ENCODE measurements around the gene HACD2.
"Not testable (repeated sequence)": the region's sequence is repeated elsewhere in the genome, so short reads cannot be mapped to it uniquely, and the experiment has no call there.

HACD2 gene

GRCh38 chr3:123611082-123611481 is 26.2 kb upstream of the HACD2 start:
- DNase-seq = no peak

GRCh38 chr3:123610331-123610730 is 25.5 kb upstream of the HACD2 start:
- DNase-seq = no peak

GRCh38 chr3:123609063-123609462 is 24.2 kb upstream of the HACD2 start:
- no peak for DNase-seq

GRCh38 chr3:123608263-123608937 is 23.5 kb upstream of the HACD2 start:
- DNase-seq = no peak

GRCh38 chr3:123606527-123606926 is 21.7 kb upstream of the HACD2 start:
- DNase-seq = no peak

- no peak for DNase-seq
Observed at GRCh38 chr3:123605789-123606234, 21.0 kb upstream of the HACD2 start.

- not testable (repeated sequence) for DNase-seq
Observed at GRCh38 chr3:123603153-123603552, 18.3 kb upstream of the HACD2 start.

- DNase-seq = no peak
Observed at GRCh38 chr3:123602325-123602724, 17.5 kb upstream of the HACD2 start.

GRCh38 chr3:123600863-123601262 is 16.0 kb upstream of the HACD2 start:
- not testable (repeated sequence) for DNase-seq

- no peak for DNase-seq
Observed at GRCh38 chr3:123597561-123597960, 12.7 kb upstream of the HACD2 start.

GRCh38 chr3:123595396-123596180 is 10.7 kb upstream of the HACD2 start:
- no peak for DNase-seq

GRCh38 chr3:123593381-123593780 is 8.5 kb upstream of the HACD2 start:
- DNase-seq = no peak

GRCh38 chr3:123590685-123591450 is 6.0 kb upstream of the HACD2 start:
- no peak for DNase-seq

GRCh38 chr3:123587401-123587800 is 2.5 kb upstream of the HACD2 start:
- DNase-seq = no peak

- DNase-seq = no peak
Observed at GRCh38 chr3:123586968-123587367, 2.1 kb upstream of the HACD2 start.

GRCh38 chr3:123586131-123586530 is 1.3 kb upstream of the HACD2 start:
- DNase-seq = peak; percentile 53 to 55

GRCh38 chr3:123584284-123584987 is 417 bp downstream of the HACD2 start:
- DNase-seq = no peak

- no peak for DNase-seq
Observed at GRCh38 chr3:123583561-123583960, 1.3 kb downstream of the HACD2 start.

GRCh38 chr3:123582315-123582714 is 2.5 kb downstream of the HACD2 start:
- no peak for DNase-seq

- peak in 1 of 2 donors; percentile 16 for DNase-seq
Observed at GRCh38 chr3:123576122-123576521, 8.7 kb downstream of the HACD2 start.

- DNase-seq = no peak
Observed at GRCh38 chr3:123571973-123572365, 12.9 kb downstream of the HACD2 start.

GRCh38 chr3:123571264-123571972 is 13.4 kb downstream of the HACD2 start:
- DNase-seq = no peak
